ENCODE data around the gene KRTAP10-10.

KRTAP10-10 gene

DNA sequence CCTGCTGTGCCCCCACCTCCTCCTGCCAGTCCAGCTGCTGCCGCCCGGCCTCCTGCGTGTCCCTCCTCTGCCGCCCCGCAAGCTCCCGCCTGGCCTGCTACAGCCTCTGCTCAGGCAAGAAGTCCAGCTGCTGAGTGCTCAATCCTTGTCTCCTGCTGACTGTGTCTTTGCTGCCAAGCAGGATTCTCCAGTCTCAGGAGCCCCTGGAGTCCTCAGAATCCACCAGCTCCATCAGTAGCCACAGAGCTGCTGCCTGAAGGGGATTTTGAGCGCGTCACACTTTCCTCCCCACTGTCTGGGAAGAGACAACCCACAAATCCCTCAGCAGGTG is 10.0 kb downstream of the KRTAP10-10 start:
- no peak overlapping the region for H4K8ac ChIP-seq (ENCODE audit: low read depth, low read length)
- WGBS (ENCODE audit: extremely low coverage, insufficient coverage, insufficient read length) = no CpG with 5 or more reads among the region's 8 CpGs
- H3K9me3 ChIP-seq (ENCODE audit: insufficient read depth, low read depth, low read length) = peaks cover 5% of the 10 kb centered on the region
- no peak overlapping the region for H3K4me2 ChIP-seq (ENCODE audit: low read length)
- H3K27ac ChIP-seq (ENCODE audit: low read depth, low read length) = no peak overlapping the region
- DNase-seq = no peak
- no peak overlapping the region for H4K91ac ChIP-seq (ENCODE audit: low read depth, low read length)
- no peak overlapping the region for H2BK12ac ChIP-seq (ENCODE audit: low read length)
- no peaks in the 10 kb centered on the region for H3K27me3 ChIP-seq (ENCODE audit: insufficient read depth, low read length)
- H3K79me1 ChIP-seq (ENCODE audit: low read length) = no peaks in the 10 kb centered on the region
- no peak overlapping the region for H3K23ac ChIP-seq (ENCODE audit: low read length)
- H3K4me3 ChIP-seq (ENCODE audit: low read depth, low read length) = no peak overlapping the region
- no peak overlapping the region for H2BK5ac ChIP-seq (ENCODE audit: low read depth, low read length, poor library complexity)
- no peaks in the 10 kb centered on the region for H3K4me1 ChIP-seq (ENCODE audit: control insufficient read depth in 1 of 2, insufficient read depth in 2 of 2, low read length in 2 of 2)
- no peak overlapping the region for H3K9ac ChIP-seq (ENCODE audit: low read length)
- H4K12ac ChIP-seq (ENCODE audit: low read depth, low read length) = no peak overlapping the region
- no peak overlapping the region for H2AK5ac ChIP-seq (ENCODE audit: low read length)
- no peak overlapping the region for H2AFZ ChIP-seq (ENCODE audit: insufficient read depth, low read length, poor library complexity)
- H2BK120ac ChIP-seq (ENCODE audit: insufficient read depth, low read length, poor library complexity) = no peak overlapping the region
- no peaks in the 10 kb centered on the region for H3K36me3 ChIP-seq (ENCODE audit: control insufficient read depth in 1 of 2, insufficient read depth in 2 of 2, low read length in 2 of 2)
- H3K4ac ChIP-seq (ENCODE audit: low read depth, low read length) = no peak overlapping the region
- H3K18ac ChIP-seq (ENCODE audit: low read length) = no peak overlapping the region
- H3K79me2 ChIP-seq (ENCODE audit: control insufficient read depth, insufficient read depth, low read length, poor library complexity) = no peaks in the 10 kb centered on the region
- no peak overlapping the region for H3K14ac ChIP-seq (ENCODE audit: low read length)

- Histone ChIP-seq H3K14ac (ENCODE audit: low read length) (no peak overlapping the region), H3K27ac (ENCODE audit: low read depth, low read length) (no peak overlapping the region), H3K4me1 (ENCODE audit: control insufficient read depth in 1 of 2, insufficient read depth in 2 of 2, low read length in 2 of 2) (no peaks in the 10 kb centered on the region), H3K23ac (ENCODE audit: low read length) (no peak overlapping the region), H3K27me3 (ENCODE audit: insufficient read depth, low read length) (no peaks in the 10 kb centered on the region), H4K8ac (ENCODE audit: low read depth, low read length) (no peak overlapping the region), H3K79me1 (ENCODE audit: low read length) (no peaks in the 10 kb centered on the region), H2AK5ac (ENCODE audit: low read length) (no peak overlapping the region), H3K4me2 (ENCODE audit: low read length) (no peak overlapping the region), H3K9ac (ENCODE audit: low read length) (no peak overlapping the region), H3K18ac (ENCODE audit: low read length) (no peak overlapping the region), H3K4ac (ENCODE audit: low read depth, low read length) (no peak overlapping the region), H4K91ac (ENCODE audit: low read depth, low read length) (no peak overlapping the region), H4K12ac (ENCODE audit: low read depth, low read length) (no peak overlapping the region), H3K36me3 (ENCODE audit: control insufficient read depth in 1 of 2, insufficient read depth in 2 of 2, low read length in 2 of 2) (no peaks in the 10 kb centered on the region), H2AFZ (ENCODE audit: insufficient read depth, low read length, poor library complexity) (no peak overlapping the region), H2BK12ac (ENCODE audit: low read length) (no peak overlapping the region), H2BK120ac (ENCODE audit: insufficient read depth, low read length, poor library complexity) (no peak overlapping the region), H3K4me3 (ENCODE audit: low read depth, low read length) (no peak overlapping the region), H2BK5ac (ENCODE audit: low read depth, low read length, poor library complexity) (no peak overlapping the region), H3K9me3 (ENCODE audit: insufficient read depth, low read depth, low read length) (peaks cover 7% of the 10 kb centered on the region), H3K79me2 (ENCODE audit: control insufficient read depth, insufficient read depth, low read length, poor library complexity) (no peaks in the 10 kb centered on the region)
- no CpG with 5 or more reads among the region's 33 CpGs for WGBS (ENCODE audit: extremely low coverage, insufficient coverage, insufficient read length)
- no peak for DNase-seq
Measured at GRCh38 chr21:44648557-44649311, 11.6 kb downstream of the KRTAP10-10 start.

GRCh38 chr21:44649521-44650100 is 12.5 kb downstream of the KRTAP10-10 start:
- no peak overlapping the region for H4K12ac ChIP-seq (ENCODE audit: low read depth, low read length)
- H2BK12ac ChIP-seq (ENCODE audit: low read length) = no peak overlapping the region
- DNase-seq = no peak
- H3K4me3 ChIP-seq (ENCODE audit: low read depth, low read length) = no peak overlapping the region
- no peak overlapping the region for H3K14ac ChIP-seq (ENCODE audit: low read length)
- H3K27me3 ChIP-seq (ENCODE audit: insufficient read depth, low read length) = no peaks in the 10 kb centered on the region
- no peaks in the 10 kb centered on the region for H3K36me3 ChIP-seq (ENCODE audit: control insufficient read depth in 1 of 2, insufficient read depth in 2 of 2, low read length in 2 of 2)
- no peak overlapping the region for H2AK5ac ChIP-seq (ENCODE audit: low read length)
- no peak overlapping the region for H3K4me2 ChIP-seq (ENCODE audit: low read length)
- H4K91ac ChIP-seq (ENCODE audit: low read depth, low read length) = no peak overlapping the region
- no peaks in the 10 kb centered on the region for H3K4me1 ChIP-seq (ENCODE audit: control insufficient read depth in 1 of 2, insufficient read depth in 2 of 2, low read length in 2 of 2)
- H2BK120ac ChIP-seq (ENCODE audit: insufficient read depth, low read length, poor library complexity) = no peak overlapping the region
- WGBS (ENCODE audit: extremely low coverage, insufficient coverage, insufficient read length) = no CpG with 5 or more reads among the region's 18 CpGs
- no peak overlapping the region for H3K27ac ChIP-seq (ENCODE audit: low read depth, low read length)
- H3K9me3 ChIP-seq (ENCODE audit: insufficient read depth, low read depth, low read length) = peaks cover 7% of the 10 kb centered on the region
- H2AFZ ChIP-seq (ENCODE audit: insufficient read depth, low read length, poor library complexity) = no peak overlapping the region
- H3K9ac ChIP-seq (ENCODE audit: low read length) = no peak overlapping the region
- H3K79me1 ChIP-seq (ENCODE audit: low read length) = no peaks in the 10 kb centered on the region
- no peaks in the 10 kb centered on the region for H3K79me2 ChIP-seq (ENCODE audit: control insufficient read depth, insufficient read depth, low read length, poor library complexity)
- no peak overlapping the region for H4K8ac ChIP-seq (ENCODE audit: low read depth, low read length)
- H3K18ac ChIP-seq (ENCODE audit: low read length) = no peak overlapping the region
- H3K4ac ChIP-seq (ENCODE audit: low read depth, low read length) = no peak overlapping the region
- H3K23ac ChIP-seq (ENCODE audit: low read length) = no peak overlapping the region
- no peak overlapping the region for H2BK5ac ChIP-seq (ENCODE audit: low read depth, low read length, poor library complexity)

DNA sequence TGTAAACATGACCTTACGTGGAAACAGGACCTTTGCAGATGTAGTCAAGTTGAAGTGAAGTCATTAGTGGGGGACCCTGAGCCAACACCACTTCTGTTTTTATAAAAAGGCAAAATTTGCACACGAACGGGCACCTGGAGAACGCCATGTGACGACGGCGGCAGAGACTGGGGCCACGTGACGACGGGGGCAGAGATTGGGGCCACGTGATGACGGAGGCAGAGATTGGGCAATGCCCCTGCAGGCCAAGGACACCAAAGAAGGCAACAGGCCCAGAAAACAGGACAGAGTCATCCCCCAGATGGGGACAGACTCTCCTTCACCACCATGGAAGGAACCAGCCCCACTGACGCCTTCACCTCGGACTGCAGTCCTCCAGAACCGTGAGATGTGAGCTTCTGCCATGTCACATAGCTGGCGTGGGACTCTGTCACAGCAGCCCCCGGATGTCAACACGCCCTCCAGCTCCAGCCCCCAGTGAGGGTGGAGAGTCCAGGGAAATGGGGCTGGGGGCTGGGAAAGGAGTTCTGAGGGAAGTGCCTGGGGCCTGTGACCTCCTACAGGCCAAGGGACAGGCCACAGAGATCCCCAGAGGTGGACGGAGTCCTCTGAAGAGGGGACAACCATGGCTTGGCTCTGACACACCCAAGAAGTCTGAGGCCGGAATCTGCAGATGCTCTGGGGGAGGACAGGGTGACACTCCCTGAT is 13.3 kb downstream of the KRTAP10-10 start:
- no peak overlapping the region for H3K18ac ChIP-seq (ENCODE audit: low read length)
- no peak overlapping the region for H4K8ac ChIP-seq (ENCODE audit: low read depth, low read length)
- H2BK120ac ChIP-seq (ENCODE audit: insufficient read depth, low read length, poor library complexity) = no peak overlapping the region
- H3K4me3 ChIP-seq (ENCODE audit: low read depth, low read length) = no peak overlapping the region
- no peak overlapping the region for H4K12ac ChIP-seq (ENCODE audit: low read depth, low read length)
- no peaks in the 10 kb centered on the region for H3K4me1 ChIP-seq (ENCODE audit: control insufficient read depth in 1 of 2, insufficient read depth in 2 of 2, low read length in 2 of 2)
- H2BK5ac ChIP-seq (ENCODE audit: low read depth, low read length, poor library complexity) = no peak overlapping the region
- no peaks in the 10 kb centered on the region for H3K27me3 ChIP-seq (ENCODE audit: insufficient read depth, low read length)
- no peak overlapping the region for H3K14ac ChIP-seq (ENCODE audit: low read length)
- H3K79me2 ChIP-seq (ENCODE audit: control insufficient read depth, insufficient read depth, low read length, poor library complexity) = no peaks in the 10 kb centered on the region
- no peak overlapping the region for H2BK12ac ChIP-seq (ENCODE audit: low read length)
- H3K4ac ChIP-seq (ENCODE audit: low read depth, low read length) = no peak overlapping the region
- H3K27ac ChIP-seq (ENCODE audit: low read depth, low read length) = no peak overlapping the region
- H2AFZ ChIP-seq (ENCODE audit: insufficient read depth, low read length, poor library complexity) = no peak overlapping the region
- no peaks in the 10 kb centered on the region for H3K36me3 ChIP-seq (ENCODE audit: control insufficient read depth in 1 of 2, insufficient read depth in 2 of 2, low read length in 2 of 2)
- no peak for DNase-seq
- H2AK5ac ChIP-seq (ENCODE audit: low read length) = no peak overlapping the region
- H4K91ac ChIP-seq (ENCODE audit: low read depth, low read length) = no peak overlapping the region
- H3K23ac ChIP-seq (ENCODE audit: low read length) = no peak overlapping the region
- H3K79me1 ChIP-seq (ENCODE audit: low read length) = no peaks in the 10 kb centered on the region
- no peak overlapping the region for H3K9ac ChIP-seq (ENCODE audit: low read length)
- H3K9me3 ChIP-seq (ENCODE audit: insufficient read depth, low read depth, low read length) = peaks cover 8% of the 10 kb centered on the region
- no CpG with 5 or more reads among the region's 20 CpGs for WGBS (ENCODE audit: extremely low coverage, insufficient coverage, insufficient read length)
- no peak overlapping the region for H3K4me2 ChIP-seq (ENCODE audit: low read length)

Data from trophoblast cell (in vitro differentiated cells and primary cell).